ENCODE data around the gene COX4I1. TPM values are rescaled to one million over a fixed set of nuclear protein-coding genes. Genes with fewer than 3 reads are reported as not detected.

COX4I1 gene
- total and polyA plus RNA-seq, 10 of the 15 experiments (the other 5 are each of a cell fraction or from before 2014, with no cell fraction given), result 480 to 1,889 (median 872) TPM

GRCh38 chr16:85839681-85840240 lies 40.3 kb downstream of the COX4I1 start:
- Histone ChIP-seq H3K79me2 (ENCODE audit: control insufficient read depth, insufficient read depth, low read length) (no peaks in the 10 kb centered on the region), H3K27me3 (replicated peaks in 1 of 2; ENCODE audit: control insufficient read depth in 2 of 2, insufficient read depth in 2 of 2, low read length in 1 of 2) (peaks cover 2 to 3% of the 10 kb centered on the region in 2 experiments; a peak in 3 of 4 replicates), H3K36me3 (ENCODE audit: control insufficient read depth in 2 of 2, insufficient read depth in 2 of 2, low read length in 1 of 2) (no peaks in the 10 kb centered on the region), H3K9ac (ENCODE audit: control insufficient read depth, insufficient read depth, low read length) (no peak overlapping the region), H3K4me3 (no peak overlapping the region), H3K9me3 (replicated peaks; ENCODE audit: control insufficient read depth, insufficient read depth, low read length) (no peaks in the 10 kb centered on the region), H4K20me1 (ENCODE audit: control insufficient read depth, insufficient read depth) (no peaks in the 10 kb centered on the region), H2AFZ (ENCODE audit: control insufficient read depth, low read depth, low read length) (no peak overlapping the region), H3K27ac (ENCODE audit: control insufficient read depth, insufficient read depth) (no peak overlapping the region), H3K4me1 (ENCODE audit: control insufficient read depth, insufficient read depth, low read length) (no peaks in the 10 kb centered on the region), H3K4me2 (ENCODE audit: control insufficient read depth, insufficient read depth) (no peak overlapping the region)
- no peak for DNase-seq (ENCODE audit: low read depth, low spot score)
- peak; percentile 23; the same call in 2 of the 3 replicates for ATAC-seq
- TF ChIP-seq SREBF1 (IDR thresholded peaks at IDR 0.05; ENCODE audit: low read length) (no peak), RUNX3 (IDR thresholded peaks at IDR 0.05; ENCODE audit: low read length) (peak; percentile 28; the same call in 1 of the 2 replicates)
- ChIA-PET RAD21 (ENCODE audit: unreplicated experiment) (no interaction called here), SMC1A (ENCODE audit: uncharacterized antibody, unreplicated experiment) (interaction anchor here (1.1 kb wide), 1 partner anchor 10 kb away, joined by 3 read pairs; no protein-coding TSS in a partner anchor), POLR2A (no interaction called here), CTCF (interaction anchor here (1.2 kb wide), 1 partner anchor 19 kb away, joined by 3 read pairs; no protein-coding TSS in a partner anchor)
- FAIRE-seq, result no peak
- 49% methylated on average over 23 of the region's 24 CpGs for WGBS (ENCODE audit: insufficient coverage, insufficient replicate concordance, low lambda C conversion rate, missing lambda C conversion rate)
- BruUV-seq (replicated peaks), result no TSS peak
- intact Hi-C loops (cut with micrococcal nuclease; ENCODE audit: unreplicated experiment), result no loop called here
- in situ Hi-C loops (cut with MboI), result no loop called here

GRCh38 chr16:85840395-85840794 lies 40.9 kb downstream of the COX4I1 start:
- Histone ChIP-seq H4K20me1 (ENCODE audit: control insufficient read depth, insufficient read depth) (no peaks in the 10 kb centered on the region), H3K9me3 (replicated peaks; ENCODE audit: control insufficient read depth, insufficient read depth, low read length) (no peaks in the 10 kb centered on the region), H3K27ac (ENCODE audit: control insufficient read depth, insufficient read depth) (no peak overlapping the region), H2AFZ (ENCODE audit: control insufficient read depth, low read depth, low read length) (no peak overlapping the region), H3K4me3 (no peak overlapping the region), H3K27me3 (replicated peaks in 1 of 2; ENCODE audit: control insufficient read depth in 2 of 2, insufficient read depth in 2 of 2, low read length in 1 of 2) (peaks cover 2 to 3% of the 10 kb centered on the region in 2 experiments; a peak in 2 of 4 replicates), H3K9ac (ENCODE audit: control insufficient read depth, insufficient read depth, low read length) (no peak overlapping the region), H3K4me2 (ENCODE audit: control insufficient read depth, insufficient read depth) (no peak overlapping the region), H3K4me1 (ENCODE audit: control insufficient read depth, insufficient read depth, low read length) (no peaks in the 10 kb centered on the region), H3K79me2 (ENCODE audit: control insufficient read depth, insufficient read depth, low read length) (no peaks in the 10 kb centered on the region), H3K36me3 (ENCODE audit: control insufficient read depth in 2 of 2, insufficient read depth in 2 of 2, low read length in 1 of 2) (no peaks in the 10 kb centered on the region)
- ChIA-PET RAD21 (ENCODE audit: unreplicated experiment) (no interaction called here), SMC1A (ENCODE audit: uncharacterized antibody, unreplicated experiment) (interaction anchor here (1.1 kb wide), 1 partner anchor 9 kb away, joined by 3 read pairs; no protein-coding TSS in a partner anchor), CTCF (no interaction called here), POLR2A (no interaction called here)
- intact Hi-C loops (cut with micrococcal nuclease; ENCODE audit: unreplicated experiment) (no loop called here), in situ Hi-C loops (cut with MboI) (no loop called here)
- DNase-seq (ENCODE audit: low read depth, low spot score) (no peak), FAIRE-seq (no peak), ATAC-seq (no peak)
- WGBS (ENCODE audit: insufficient coverage, insufficient replicate concordance, low lambda C conversion rate, missing lambda C conversion rate), result 78% methylated on average over 9 of the region's 9 CpGs
- BruUV-seq (replicated peaks), result no TSS peak
- TF ChIP-seq MAX (IDR thresholded peaks at IDR 0.05; ENCODE audit: low read depth, low read length) (no peak), RELA (IDR thresholded peaks at IDR 0.05; ENCODE audit: borderline replicate concordance, partially characterized antibody) (no peak), NKRF (conservative IDR thresholded peaks at IDR 0.05) (no peak), TBL1XR1 (IDR thresholded peaks at IDR 0.05; ENCODE audit: low read depth, low read length) (no peak), ZBTB40 (IDR thresholded peaks at IDR 0.05; ENCODE audit: borderline replicate concordance) (no peak), JUNB (IDR thresholded peaks at IDR 0.05) (no peak)

All from GM12878 (cell line).